Lower lobe of right lung (tissue), 2 donors: ENCODE results near the gene ICAM4. TPM values are rescaled to one million over a fixed set of nuclear protein-coding genes. Genes with fewer than 3 reads are reported as not detected.

Source experiments
- ATAC-seq, 2 donors: fragments of 200-7000 bp; cut with Tn5 transposase; one replicate each; pipeline ENCODE4 v1.9.1; 2020 to 2022; ENCODE audit warnings: mild to moderate bottlenecking in 2 of 2, moderate library complexity in 2 of 2
- DNase-seq: peaks from one replicate; pipeline ENCODE4 v3.0.0-alpha.2; 2020
- H3K27ac ChIP-seq: fragments of 200-600 bp; one replicate; pipeline ENCODE4 v1.8.0; 2022
- H3K27me3 ChIP-seq: fragments of 200-600 bp; one replicate; pipeline ENCODE4 v1.8.0; 2022; ENCODE audit warnings: low read depth
- H3K36me3 ChIP-seq: fragments of 200-600 bp; one replicate; pipeline ENCODE4 v1.8.0; 2022; ENCODE audit warnings: mild to moderate bottlenecking
- H3K4me1 ChIP-seq: fragments of 200-600 bp; one replicate; pipeline ENCODE4 v1.8.0; 2022
- H3K4me3 ChIP-seq: fragments of 200-600 bp; one replicate; pipeline ENCODE4 v1.8.0; 2022; ENCODE audit warnings: mild to moderate bottlenecking
- H3K9me3 ChIP-seq: fragments of 200-600 bp; one replicate; pipeline ENCODE4 v1.8.0; 2022
- intact Hi-C: fragments of 100-400 bp; cut with DNase I; formaldehyde crosslinking; loops from one replicate; pipeline ENCODE4 v1.11.0; 2022
- total RNA-seq: library from RNA; stranded (reverse); fragmentation: NEBNext Ultra II Directional; extraction: Animal tissue kit (Norgen Biotek cat#: 25700); gene quantifications from one replicate; pipeline ENCODE4 v1.2.1, GENCODE V29; 2021
- TF ChIP-seq, protein P1 (sequence below): fragments of 200-600 bp; IDR thresholded peaks from one replicate; pipeline ENCODE4 v1.8.0; 2022; ENCODE audit warnings: antibody characterized with exemption, mild to moderate bottlenecking
- donor health status: DM: no; HTN: yes; CAD: no; lungs with severe emphysema.

ICAM4 gene
- total RNA-seq, 1 donor from 2014 or later: 10.0 TPM

DNA sequence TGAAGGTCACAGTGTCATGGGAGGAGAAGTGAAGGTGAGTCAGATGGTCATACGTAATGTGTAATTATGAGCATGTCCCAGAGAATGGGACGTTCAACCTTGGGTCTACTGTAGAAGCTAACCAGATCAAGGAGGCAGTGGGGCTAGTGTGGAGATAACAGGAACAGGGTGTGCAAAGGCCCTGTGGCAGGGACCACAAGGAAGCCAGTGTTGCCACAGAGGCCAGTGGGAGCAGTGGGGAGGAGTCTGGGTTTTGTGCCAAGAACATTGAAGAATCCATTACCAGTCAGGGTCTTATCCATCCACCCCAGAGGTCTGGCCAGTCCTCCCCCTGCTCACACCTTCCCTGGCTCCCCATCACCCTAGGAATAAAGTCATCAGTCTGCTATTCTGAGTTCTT is 31.4 kb upstream of the ICAM4 start:
- no peak overlapping the region for H3K27ac ChIP-seq
- TF ChIP-seq, protein P1, sequence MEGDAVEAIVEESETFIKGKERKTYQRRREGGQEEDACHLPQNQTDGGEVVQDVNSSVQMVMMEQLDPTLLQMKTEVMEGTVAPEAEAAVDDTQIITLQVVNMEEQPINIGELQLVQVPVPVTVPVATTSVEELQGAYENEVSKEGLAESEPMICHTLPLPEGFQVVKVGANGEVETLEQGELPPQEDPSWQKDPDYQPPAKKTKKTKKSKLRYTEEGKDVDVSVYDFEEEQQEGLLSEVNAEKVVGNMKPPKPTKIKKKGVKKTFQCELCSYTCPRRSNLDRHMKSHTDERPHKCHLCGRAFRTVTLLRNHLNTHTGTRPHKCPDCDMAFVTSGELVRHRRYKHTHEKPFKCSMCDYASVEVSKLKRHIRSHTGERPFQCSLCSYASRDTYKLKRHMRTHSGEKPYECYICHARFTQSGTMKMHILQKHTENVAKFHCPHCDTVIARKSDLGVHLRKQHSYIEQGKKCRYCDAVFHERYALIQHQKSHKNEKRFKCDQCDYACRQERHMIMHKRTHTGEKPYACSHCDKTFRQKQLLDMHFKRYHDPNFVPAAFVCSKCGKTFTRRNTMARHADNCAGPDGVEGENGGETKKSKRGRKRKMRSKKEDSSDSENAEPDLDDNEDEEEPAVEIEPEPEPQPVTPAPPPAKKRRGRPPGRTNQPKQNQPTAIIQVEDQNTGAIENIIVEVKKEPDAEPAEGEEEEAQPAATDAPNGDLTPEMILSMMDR: no peak
- intact Hi-C loops: no loop called here
- ATAC-seq: no peak
- peaks cover 60% of the 10 kb centered on the region for H3K36me3 ChIP-seq
- no peaks in the 10 kb centered on the region for H3K27me3 ChIP-seq
- no peak for DNase-seq
- peaks cover 29% of the 10 kb centered on the region for H3K4me1 ChIP-seq
- H3K9me3 ChIP-seq: no peaks in the 10 kb centered on the region
- H3K4me3 ChIP-seq: no peak overlapping the region

DNA sequence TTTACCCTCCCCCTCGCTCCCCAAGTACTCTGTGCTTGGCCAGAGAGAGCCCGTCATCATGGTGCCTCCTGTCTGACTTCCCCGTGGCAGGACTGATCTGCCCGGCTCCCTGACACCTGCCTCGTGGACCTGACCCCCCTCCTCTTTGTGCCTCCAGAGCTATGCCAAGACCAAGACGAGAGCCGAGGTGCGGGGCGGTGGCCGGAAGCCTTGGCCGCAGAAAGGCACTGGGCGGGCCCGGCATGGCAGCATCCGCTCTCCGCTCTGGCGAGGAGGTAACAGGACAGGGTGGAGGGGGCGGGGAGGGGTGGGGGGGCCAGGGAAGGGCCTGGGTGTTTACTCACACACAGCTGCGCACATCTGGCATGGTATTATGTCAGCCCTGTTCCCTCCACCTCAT is 30.2 kb upstream of the ICAM4 start:
- intact Hi-C loops: no loop called here
- Histone ChIP-seq H3K27me3 (no peaks in the 10 kb centered on the region), H3K4me3 (no peak overlapping the region), H3K4me1 (peaks cover 26% of the 10 kb centered on the region), H3K9me3 (no peaks in the 10 kb centered on the region), H3K27ac (no peak overlapping the region), H3K36me3 (peaks cover 60% of the 10 kb centered on the region)
- TF ChIP-seq, protein P1: no peak
- DNase-seq: no peak
- ATAC-seq: no peak

DNA sequence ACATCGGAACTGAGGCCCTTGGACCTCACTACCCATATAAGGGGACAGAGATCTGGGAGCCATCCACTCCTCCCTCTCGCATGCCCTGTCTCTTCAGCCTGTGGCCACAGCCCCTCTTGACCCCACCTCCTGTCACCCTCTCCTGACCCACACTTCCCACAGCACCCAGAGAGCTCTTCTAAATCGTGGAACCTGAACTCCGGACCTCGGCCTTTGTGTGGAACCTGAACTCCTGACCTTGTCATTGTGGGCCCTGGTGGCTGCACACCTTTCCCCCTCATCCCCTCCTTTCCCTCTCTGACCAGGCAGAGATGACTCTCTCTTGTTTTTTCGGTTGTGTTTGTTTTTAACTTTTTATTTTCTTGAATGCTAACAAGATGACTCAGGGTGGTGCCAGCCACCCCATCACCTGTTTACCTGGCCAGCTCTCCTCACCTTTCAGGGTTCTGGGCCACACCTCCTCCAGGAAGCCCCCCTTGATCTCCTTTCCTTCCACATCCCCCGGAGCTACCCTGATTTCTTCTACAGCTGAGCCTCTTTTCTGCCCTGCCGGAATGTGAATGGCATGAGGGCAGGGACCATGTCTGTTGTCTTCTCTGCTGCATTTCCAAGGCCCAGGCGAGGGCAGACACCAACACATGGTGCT is 29.7 kb upstream of the ICAM4 start:
- Histone ChIP-seq H3K36me3 (peaks cover 60% of the 10 kb centered on the region), H3K9me3 (no peaks in the 10 kb centered on the region), H3K27ac (no peak overlapping the region), H3K4me1 (peaks cover 26% of the 10 kb centered on the region), H3K4me3 (no peak overlapping the region), H3K27me3 (no peaks in the 10 kb centered on the region)
- TF ChIP-seq, protein P1: no peak
- intact Hi-C loops: no loop called here
- no peak for ATAC-seq
- no peak for DNase-seq

DNA sequence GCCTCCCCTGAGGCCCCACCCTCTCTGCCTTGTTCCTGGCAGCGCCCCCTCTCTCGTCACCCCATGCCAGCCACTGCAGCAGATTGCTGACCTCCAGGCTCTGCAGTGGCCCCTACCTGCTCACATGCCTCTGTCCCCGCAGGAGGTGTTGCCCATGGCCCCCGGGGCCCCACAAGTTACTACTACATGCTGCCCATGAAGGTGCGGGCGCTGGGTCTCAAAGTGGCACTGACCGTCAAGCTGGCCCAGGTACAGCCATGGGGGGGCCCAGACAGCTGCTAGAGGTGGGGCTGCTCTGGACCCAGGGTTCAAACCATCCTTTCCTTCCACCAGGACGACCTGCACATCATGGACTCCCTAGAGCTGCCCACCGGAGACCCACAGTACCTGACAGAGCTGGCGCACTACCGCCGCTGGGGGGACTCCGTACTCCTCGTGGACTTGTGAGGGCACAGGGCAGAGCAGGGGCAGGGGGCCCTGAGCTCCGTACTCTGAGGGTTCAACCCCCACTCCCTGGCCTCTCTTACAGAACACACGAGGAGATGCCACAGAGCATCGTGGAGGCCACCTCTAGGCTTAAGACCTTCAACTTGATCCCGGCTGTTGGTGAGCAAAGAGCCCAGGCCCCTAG is 28.6 kb upstream of the ICAM4 start:
- TF ChIP-seq, protein P1: no peak
- Histone ChIP-seq H3K36me3 (peaks cover 60% of the 10 kb centered on the region), H3K27me3 (no peaks in the 10 kb centered on the region), H3K9me3 (no peaks in the 10 kb centered on the region), H3K4me3 (no peak overlapping the region), H3K4me1 (peaks cover 18% of the 10 kb centered on the region), H3K27ac (no peak overlapping the region)
- ATAC-seq: no peak
- DNase-seq: no peak
- intact Hi-C loops: no loop called here

DNA sequence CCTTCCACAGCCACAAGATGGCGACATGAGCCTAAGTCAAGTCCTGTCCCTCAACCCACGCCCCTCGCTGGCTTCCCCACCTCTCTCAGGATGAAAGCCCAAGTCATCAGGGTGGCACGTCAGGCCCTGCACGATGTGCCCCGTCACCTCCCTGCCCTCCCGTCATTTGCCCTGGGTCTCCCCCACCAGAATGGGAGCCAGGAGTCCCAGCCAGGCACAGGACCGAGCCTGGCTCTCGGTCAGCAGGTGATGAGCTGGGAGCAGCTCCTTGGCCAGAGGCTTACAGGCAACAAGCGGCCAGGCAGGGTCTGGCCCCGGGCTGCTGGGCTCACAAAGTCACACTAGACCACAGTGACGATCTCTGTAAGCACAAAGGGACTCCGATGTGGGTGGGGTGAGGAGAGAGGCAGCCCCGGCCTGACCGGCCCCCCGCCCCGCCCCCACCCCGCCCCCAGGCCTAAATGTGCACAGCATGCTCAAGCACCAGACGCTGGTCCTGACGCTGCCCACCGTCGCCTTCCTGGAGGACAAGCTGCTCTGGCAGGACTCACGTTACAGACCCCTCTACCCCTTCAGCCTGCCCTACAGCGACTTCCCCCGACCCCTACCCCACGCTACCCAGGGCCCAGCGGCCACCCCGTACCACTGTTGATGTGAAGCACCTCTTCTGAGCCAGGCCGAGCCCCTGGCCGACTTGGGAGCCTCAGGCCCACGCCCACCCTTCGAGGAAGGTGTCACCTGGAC is 27.4 kb upstream of the ICAM4 start:
- peak; percentile 95 for DNase-seq

More for the DNA sequence above, 27.4 kb upstream of the ICAM4 start:
- Histone ChIP-seq H3K4me1 (peaks cover 18% of the 10 kb centered on the region), H3K9me3 (no peaks in the 10 kb centered on the region), H3K27me3 (no peaks in the 10 kb centered on the region), H3K4me3 (peak overlapping the region; percentile 17), H3K36me3 (peaks cover 51% of the 10 kb centered on the region), H3K27ac (peak overlapping the region; percentile 79)
- peak; percentile 78 to 87 for ATAC-seq
- intact Hi-C loops: no loop called here
- TF ChIP-seq, protein P1: peak; percentile 78
